Caco-2 (cell line): ENCODE measurements around the gene CALR. TPM values are rescaled to one million over a fixed set of nuclear protein-coding genes. Genes with fewer than 3 reads are reported as not detected.

Experiments used
- BruUV-seq: library from RNA; stranded (reverse); fragments of 400-500 nt; replicated peaks from 2 replicates; lab custom pipeline; 2021; lab: Mats Ljungman, UMichigan
- CTCF ChIA-PET: fragments of 300-600 bp; sonication (Branson Sonifier 250); formaldehyde crosslinking; loops from one replicate; lab custom pipeline; 2022; ENCODE audit warnings: antibody characterized with exemption; lab: Charles Lee
- POLR2A ChIA-PET: fragments of 300-600 bp; sonication (Branson Sonifier 250); formaldehyde crosslinking; loops from one replicate; lab custom pipeline; 2022; ENCODE audit warnings: antibody characterized with exemption; lab: Charles Lee
- DNase-seq, 2 experiments: peaks; one replicate each; pipeline versions ENCODE4 v3.0.0 to v3.0.0-alpha.2; 2020 to 2022
- H3K27me3 ChIP-seq: replicated peaks from 2 replicates; pipeline ENCODE4 v1.6.0; 2011; ENCODE audit warnings: low read length; ENCODE audit not compliant: control insufficient read depth, insufficient read depth
- H3K36me3 ChIP-seq: 2 replicates; pipeline ENCODE4 v1.5.1; 2011; ENCODE audit warnings: low read length; ENCODE audit not compliant: control insufficient read depth, insufficient read depth
- H3K4me1 ChIP-seq: fragments of 250-450 bp; sonication (Bioruptor Pico); 2 replicates; pipeline ENCODE4 v1.5.1; 2020; ENCODE audit warnings: mild to moderate bottlenecking
- H3K4me3 ChIP-seq: 2 replicates; pipeline ENCODE4 v1.5.1; 2011; ENCODE audit warnings: low read depth, mild to moderate bottlenecking, control low read depth, low read length
- H3K9me3 ChIP-seq: fragments of 250-450 bp; sonication (Bioruptor Pico); 2 replicates; pipeline ENCODE4 v1.5.1; 2020; ENCODE audit warnings: mild to moderate bottlenecking, moderate library complexity
- H3K27ac Mint-ChIP-seq: one replicate; pipeline ENCODE4 v1.8.0; 2022; ENCODE audit warnings: mixed read lengths; ENCODE audit not compliant: unreplicated experiment
- H3K27me3 Mint-ChIP-seq: one replicate; pipeline ENCODE4 v1.8.0; 2022; ENCODE audit warnings: mixed read lengths; ENCODE audit not compliant: insufficient read depth, unreplicated experiment
- H3K36me3 Mint-ChIP-seq: one replicate; pipeline ENCODE4 v1.8.0; 2022; ENCODE audit warnings: mild to moderate bottlenecking, mixed read lengths; ENCODE audit not compliant: insufficient read depth, unreplicated experiment
- H3K4me1 Mint-ChIP-seq: one replicate; pipeline ENCODE4 v1.8.0; 2022; ENCODE audit warnings: low read depth, mixed read lengths; ENCODE audit not compliant: unreplicated experiment
- H3K4me3 Mint-ChIP-seq: one replicate; pipeline ENCODE4 v1.8.0; 2022; ENCODE audit warnings: mild to moderate bottlenecking, moderate library complexity, mixed read lengths; ENCODE audit not compliant: unreplicated experiment
- H3K9me3 Mint-ChIP-seq: one replicate; pipeline ENCODE4 v1.8.0; 2022; ENCODE audit warnings: mixed read lengths; ENCODE audit not compliant: unreplicated experiment
- intact Hi-C: fragments of 100-400 bp; cut with micrococcal nuclease; formaldehyde crosslinking; loops from one replicate; pipeline ENCODE4 v1.10.0; 2022; ENCODE audit not compliant: unreplicated experiment
- total RNA-seq: library from RNA; stranded (reverse); gene quantifications from 2 replicates; pipeline ENCODE4 v1.2.3, GENCODE V29; 2022
- TF ChIP-seq, protein P1 (sequence below), 2 experiments: fragments of 200-600 bp in 1 of 2; IDR thresholded peaks; 1 replicate in 1 of 2; 2 replicates in 1 of 2; pipeline versions ENCODE4 v1.5.1 to v1.8.0; 2011 to 2022; ENCODE audit warnings: antibody characterized with exemption in 1 of 2, control low read depth in 1 of 2, inconsistent platforms in 1 of 2, low read depth in 1 of 2, low read length in 1 of 2, mild to moderate bottlenecking in 1 of 2, moderate library complexity in 1 of 2; ENCODE audit not compliant: insufficient read depth in 1 of 2, severe bottlenecking in 1 of 2, unreplicated experiment in 1 of 2

CALR gene
- total RNA-seq, 1 experiment from 2014 or later = 707 TPM

DNA sequence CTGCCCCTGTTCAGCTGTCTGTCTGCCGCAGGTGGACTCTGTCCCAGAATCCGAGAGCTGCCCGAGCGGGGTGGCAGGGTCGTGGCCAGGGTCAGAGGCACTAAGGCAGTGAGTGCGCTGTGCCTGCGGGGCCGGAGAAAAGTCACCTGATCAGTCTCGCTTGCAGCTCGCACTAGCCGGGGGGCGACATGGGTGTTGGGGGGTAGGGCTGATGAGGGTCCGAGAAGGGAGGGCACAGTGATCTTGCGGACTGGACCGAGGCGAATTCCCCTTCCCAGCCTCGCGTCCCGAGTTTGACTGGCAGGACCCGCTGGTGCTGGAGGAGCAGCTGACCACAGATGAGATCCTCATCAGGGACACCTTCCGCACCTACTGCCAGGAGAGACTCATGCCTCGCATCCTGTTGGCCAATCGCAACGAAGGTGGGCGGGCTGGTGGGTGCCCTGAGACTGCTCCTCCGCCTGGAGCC is 46.8 kb upstream of the CALR start:
- H3K36me3 Mint-ChIP-seq = peaks cover 25% of the 10 kb centered on the region
- peak in 1 of 2 experiments; percentile 24 for DNase-seq
- H3K27ac Mint-ChIP-seq = peak overlapping the region; percentile 87
- POLR2A ChIA-PET = interaction anchor here (0.5 to 1.3 kb wide), 9 partner anchors 14 to 261 kb away, joined by 3 to 17 read pairs (median 3); partner anchors contain the start of genes FARSA, RAD23A and SYCE2
- Histone ChIP-seq H3K9me3 (no peaks in the 10 kb centered on the region), H3K36me3 (no peaks in the 10 kb centered on the region; the same call in 1 of the 2 replicates), H3K27me3 (no peaks in the 10 kb centered on the region), H3K4me1 (no peaks in the 10 kb centered on the region), H3K4me3 (peak overlapping the region; percentile 89)
- intact Hi-C loops = no loop called here
- no peaks in the 10 kb centered on the region for H3K9me3 Mint-ChIP-seq
- peaks cover under 1% of the 10 kb centered on the region for H3K27me3 Mint-ChIP-seq
- TF ChIP-seq, protein P1, sequence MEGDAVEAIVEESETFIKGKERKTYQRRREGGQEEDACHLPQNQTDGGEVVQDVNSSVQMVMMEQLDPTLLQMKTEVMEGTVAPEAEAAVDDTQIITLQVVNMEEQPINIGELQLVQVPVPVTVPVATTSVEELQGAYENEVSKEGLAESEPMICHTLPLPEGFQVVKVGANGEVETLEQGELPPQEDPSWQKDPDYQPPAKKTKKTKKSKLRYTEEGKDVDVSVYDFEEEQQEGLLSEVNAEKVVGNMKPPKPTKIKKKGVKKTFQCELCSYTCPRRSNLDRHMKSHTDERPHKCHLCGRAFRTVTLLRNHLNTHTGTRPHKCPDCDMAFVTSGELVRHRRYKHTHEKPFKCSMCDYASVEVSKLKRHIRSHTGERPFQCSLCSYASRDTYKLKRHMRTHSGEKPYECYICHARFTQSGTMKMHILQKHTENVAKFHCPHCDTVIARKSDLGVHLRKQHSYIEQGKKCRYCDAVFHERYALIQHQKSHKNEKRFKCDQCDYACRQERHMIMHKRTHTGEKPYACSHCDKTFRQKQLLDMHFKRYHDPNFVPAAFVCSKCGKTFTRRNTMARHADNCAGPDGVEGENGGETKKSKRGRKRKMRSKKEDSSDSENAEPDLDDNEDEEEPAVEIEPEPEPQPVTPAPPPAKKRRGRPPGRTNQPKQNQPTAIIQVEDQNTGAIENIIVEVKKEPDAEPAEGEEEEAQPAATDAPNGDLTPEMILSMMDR (IDR thresholded peaks at IDR 0.05; ENCODE audit: insufficient read depth in 1 of 2, low read depth in 1 of 2, low read length in 1 of 2, severe bottlenecking in 1 of 2, unreplicated experiment in 1 of 2) = no peak
- H3K4me3 Mint-ChIP-seq = peak overlapping the region; percentile 96
- CTCF ChIA-PET = interaction anchor here (0.6 to 1.8 kb wide), 5 partner anchors 9 to 204 kb away, joined by 3 to 8 read pairs (median 4); partner anchors contain the start of gene RNASEH2A
- peaks cover 5% of the 10 kb centered on the region for H3K4me1 Mint-ChIP-seq
- TSS peak; percentile 65 for BruUV-seq

DNA sequence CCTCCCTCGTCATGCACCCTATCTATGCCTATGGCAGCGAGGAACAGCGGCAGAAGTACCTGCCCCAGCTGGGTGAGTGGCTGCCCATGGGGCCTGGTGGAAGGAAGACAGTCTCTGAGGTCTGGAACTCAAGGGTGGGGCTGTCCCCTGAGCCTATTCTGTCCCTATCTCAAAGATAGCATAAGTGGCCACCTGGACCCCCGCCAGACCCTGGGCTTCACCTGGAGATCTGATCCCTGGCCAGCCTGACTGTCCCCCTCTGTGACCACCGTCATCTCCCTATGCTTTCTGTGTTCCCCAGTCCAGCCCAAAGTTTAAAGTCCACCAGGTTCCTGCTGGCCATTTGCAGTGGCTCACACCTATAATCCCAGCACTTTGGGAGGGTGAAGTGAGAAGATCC is 44.8 kb upstream of the CALR start:
- no peaks in the 10 kb centered on the region for H3K9me3 ChIP-seq
- H3K36me3 ChIP-seq = no peaks in the 10 kb centered on the region; the same call in 1 of the 2 replicates
- Mint-ChIP-seq H3K27ac (no peak overlapping the region), H3K4me3 (peak overlapping the region; percentile 44), H3K36me3 (peaks cover 24% of the 10 kb centered on the region), H3K9me3 (no peaks in the 10 kb centered on the region), H3K4me1 (peaks cover 5% of the 10 kb centered on the region), H3K27me3 (no peaks in the 10 kb centered on the region)
- CTCF ChIA-PET = no interaction called here
- intact Hi-C loops = no loop called here
- TF ChIP-seq, protein P1 (IDR thresholded peaks at IDR 0.05; ENCODE audit: insufficient read depth in 1 of 2, low read depth in 1 of 2, low read length in 1 of 2, severe bottlenecking in 1 of 2, unreplicated experiment in 1 of 2) = no peak
- DNase-seq = no peak
- no TSS peak for BruUV-seq
- no peaks in the 10 kb centered on the region for H3K27me3 ChIP-seq
- no peaks in the 10 kb centered on the region for H3K4me1 ChIP-seq
- POLR2A ChIA-PET = no interaction called here
- no peak overlapping the region for H3K4me3 ChIP-seq

DNA sequence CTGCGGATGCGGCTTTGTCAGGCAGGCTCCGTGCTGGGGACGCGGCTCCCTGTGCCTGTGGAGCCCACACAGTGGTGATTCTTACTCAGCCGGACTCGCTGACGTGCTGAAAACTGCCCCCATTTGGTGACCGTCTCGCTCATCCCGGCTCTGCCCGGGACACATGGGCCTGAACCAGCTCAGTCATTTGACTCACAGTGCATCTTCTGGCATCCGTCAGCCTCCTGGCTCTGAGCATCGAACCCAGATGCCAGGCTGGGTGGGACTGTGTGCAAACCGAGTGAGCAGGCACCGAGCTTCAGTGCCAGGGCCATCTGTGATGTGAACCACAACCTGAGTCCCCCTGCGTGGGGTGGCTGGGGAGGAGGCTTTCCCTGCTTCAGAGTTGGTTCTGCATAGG is 41.9 kb upstream of the CALR start:
- Mint-ChIP-seq H3K4me3 (no peak overlapping the region), H3K4me1 (no peaks in the 10 kb centered on the region), H3K27me3 (no peaks in the 10 kb centered on the region), H3K9me3 (no peaks in the 10 kb centered on the region), H3K36me3 (peaks cover 13% of the 10 kb centered on the region), H3K27ac (no peak overlapping the region)
- intact Hi-C loops = no loop called here
- H3K4me3 ChIP-seq = no peak overlapping the region
- H3K9me3 ChIP-seq = no peaks in the 10 kb centered on the region
- TF ChIP-seq, protein P1 (IDR thresholded peaks at IDR 0.05; ENCODE audit: insufficient read depth in 1 of 2, low read depth in 1 of 2, low read length in 1 of 2, severe bottlenecking in 1 of 2, unreplicated experiment in 1 of 2) = no peak
- H3K27me3 ChIP-seq = no peaks in the 10 kb centered on the region
- CTCF ChIA-PET = no interaction called here
- POLR2A ChIA-PET = interaction anchor here (0.6 kb wide), 1 partner anchor 61 kb away, joined by 6 read pairs; no protein-coding TSS in a partner anchor
- no peaks in the 10 kb centered on the region for H3K4me1 ChIP-seq
- DNase-seq = no peak
- no TSS peak for BruUV-seq
- H3K36me3 ChIP-seq = no peaks in the 10 kb centered on the region; the same call in none of the 2 replicates
